NCI-H2029 treated with DMSO at 0.1 percent for 48 hours (cell line): ENCODE results near the gene PRKCA.
A peak's percentile ranks its signal among the peaks of the same experiment; 100 is the strongest.
"Not testable (repeated sequence)": the region's sequence is repeated elsewhere in the genome, so short reads cannot be mapped to it uniquely, and the experiment has no call there.

Experiments used
- DNase-seq: peaks from one replicate; lab custom pipeline; 2025; lab: John Stamatoyannopoulos, UW

PRKCA gene

GRCh38 chr17:66715076-66715675, 412.8 kb downstream of the PRKCA start:
- no peak for DNase-seq

- peak; percentile 53 for DNase-seq
These were observed 413.3 kb downstream of the PRKCA start for GRCh38 chr17:66715745-66716156.

GRCh38 chr17:66716236-66717026, 414.0 kb downstream of the PRKCA start:
- DNase-seq = no peak

GRCh38 chr17:66717641-66718058, 415.2 kb downstream of the PRKCA start:
- DNase-seq = no peak

GRCh38 chr17:66720027-66720426, 417.6 kb downstream of the PRKCA start:
- DNase-seq = no peak

- DNase-seq = no peak
These were observed 418.2 kb downstream of the PRKCA start for GRCh38 chr17:66720567-66720966.

- DNase-seq = no peak
These were observed 419.9 kb downstream of the PRKCA start for GRCh38 chr17:66722341-66722740.

- peak; percentile 30 for DNase-seq
These were observed 422.3 kb downstream of the PRKCA start for GRCh38 chr17:66724581-66725341.

GRCh38 chr17:66725438-66725837, 423.0 kb downstream of the PRKCA start:
- not testable (repeated sequence) for DNase-seq

- DNase-seq = no peak
These were observed 423.5 kb downstream of the PRKCA start for GRCh38 chr17:66725956-66726355.

- DNase-seq = no peak
These were observed 424.0 kb downstream of the PRKCA start for GRCh38 chr17:66726371-66726770.

- DNase-seq = no peak
These were observed 424.4 kb downstream of the PRKCA start for GRCh38 chr17:66726846-66727245.

GRCh38 chr17:66727634-66728570, 425.5 kb downstream of the PRKCA start:
- peak; percentile 81 for DNase-seq

- DNase-seq = no peak
These were observed 428.1 kb downstream of the PRKCA start for GRCh38 chr17:66730461-66730923.

- DNase-seq = no peak
These were observed 431.3 kb downstream of the PRKCA start for GRCh38 chr17:66733759-66734158.

- DNase-seq = no peak
These were observed 432.0 kb downstream of the PRKCA start for GRCh38 chr17:66734186-66734943.

- no peak for DNase-seq
These were observed 435.1 kb downstream of the PRKCA start for GRCh38 chr17:66737524-66737923.

- DNase-seq = no peak
These were observed 435.9 kb downstream of the PRKCA start for GRCh38 chr17:66738301-66738700.

GRCh38 chr17:66739553-66739952, 437.1 kb downstream of the PRKCA start:
- no peak for DNase-seq

- no peak for DNase-seq
These were observed 437.8 kb downstream of the PRKCA start for GRCh38 chr17:66740226-66740625.

- no peak for DNase-seq
These were observed 441.1 kb downstream of the PRKCA start for GRCh38 chr17:66743511-66743910.
